ENCODE results near the gene PARD3.

DNA sequence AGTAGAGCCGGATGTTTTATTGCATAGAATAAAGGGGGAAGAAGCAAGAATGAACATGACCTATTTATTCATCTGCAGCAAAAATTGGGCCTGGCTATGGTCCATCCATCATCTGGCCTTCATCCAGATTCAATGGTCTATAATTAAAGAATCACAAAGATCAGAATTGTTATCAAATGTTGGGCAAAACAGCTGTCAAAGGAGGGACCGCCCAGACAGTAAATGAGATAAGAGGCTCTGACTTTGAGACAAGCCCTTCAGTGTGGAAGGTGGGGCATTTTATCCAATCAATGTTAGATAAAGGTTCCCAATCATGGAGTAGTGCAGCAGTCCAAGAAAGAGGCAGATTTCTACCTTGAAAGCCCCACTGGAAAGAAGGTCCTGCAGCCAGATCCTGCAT lies 153.5 kb downstream of the PARD3 start:
- TF ChIP-seq, protein P1, sequence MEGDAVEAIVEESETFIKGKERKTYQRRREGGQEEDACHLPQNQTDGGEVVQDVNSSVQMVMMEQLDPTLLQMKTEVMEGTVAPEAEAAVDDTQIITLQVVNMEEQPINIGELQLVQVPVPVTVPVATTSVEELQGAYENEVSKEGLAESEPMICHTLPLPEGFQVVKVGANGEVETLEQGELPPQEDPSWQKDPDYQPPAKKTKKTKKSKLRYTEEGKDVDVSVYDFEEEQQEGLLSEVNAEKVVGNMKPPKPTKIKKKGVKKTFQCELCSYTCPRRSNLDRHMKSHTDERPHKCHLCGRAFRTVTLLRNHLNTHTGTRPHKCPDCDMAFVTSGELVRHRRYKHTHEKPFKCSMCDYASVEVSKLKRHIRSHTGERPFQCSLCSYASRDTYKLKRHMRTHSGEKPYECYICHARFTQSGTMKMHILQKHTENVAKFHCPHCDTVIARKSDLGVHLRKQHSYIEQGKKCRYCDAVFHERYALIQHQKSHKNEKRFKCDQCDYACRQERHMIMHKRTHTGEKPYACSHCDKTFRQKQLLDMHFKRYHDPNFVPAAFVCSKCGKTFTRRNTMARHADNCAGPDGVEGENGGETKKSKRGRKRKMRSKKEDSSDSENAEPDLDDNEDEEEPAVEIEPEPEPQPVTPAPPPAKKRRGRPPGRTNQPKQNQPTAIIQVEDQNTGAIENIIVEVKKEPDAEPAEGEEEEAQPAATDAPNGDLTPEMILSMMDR (IDR thresholded peaks at IDR 0.05; ENCODE audit: borderline replicate concordance, extremely low read depth, low read length, poor library complexity, severe bottlenecking) = no peak
- no peak for TF ChIP-seq EZH2 (IDR thresholded peaks at IDR 0.05; ENCODE audit: borderline replicate concordance, low read depth, low read length, severe bottlenecking)
